Measurements from ENCODE around the gene KDM5B. TPM values are rescaled to one million over a fixed set of nuclear protein-coding genes. Genes with fewer than 3 reads are reported as not detected.

KDM5B gene
- total and polyA plus RNA-seq, 9 of the 15 experiments (the other 6 are each of a cell fraction or from before 2014, with no cell fraction given) = 15.4 to 90.6 (median 57.1) TPM

DNA sequence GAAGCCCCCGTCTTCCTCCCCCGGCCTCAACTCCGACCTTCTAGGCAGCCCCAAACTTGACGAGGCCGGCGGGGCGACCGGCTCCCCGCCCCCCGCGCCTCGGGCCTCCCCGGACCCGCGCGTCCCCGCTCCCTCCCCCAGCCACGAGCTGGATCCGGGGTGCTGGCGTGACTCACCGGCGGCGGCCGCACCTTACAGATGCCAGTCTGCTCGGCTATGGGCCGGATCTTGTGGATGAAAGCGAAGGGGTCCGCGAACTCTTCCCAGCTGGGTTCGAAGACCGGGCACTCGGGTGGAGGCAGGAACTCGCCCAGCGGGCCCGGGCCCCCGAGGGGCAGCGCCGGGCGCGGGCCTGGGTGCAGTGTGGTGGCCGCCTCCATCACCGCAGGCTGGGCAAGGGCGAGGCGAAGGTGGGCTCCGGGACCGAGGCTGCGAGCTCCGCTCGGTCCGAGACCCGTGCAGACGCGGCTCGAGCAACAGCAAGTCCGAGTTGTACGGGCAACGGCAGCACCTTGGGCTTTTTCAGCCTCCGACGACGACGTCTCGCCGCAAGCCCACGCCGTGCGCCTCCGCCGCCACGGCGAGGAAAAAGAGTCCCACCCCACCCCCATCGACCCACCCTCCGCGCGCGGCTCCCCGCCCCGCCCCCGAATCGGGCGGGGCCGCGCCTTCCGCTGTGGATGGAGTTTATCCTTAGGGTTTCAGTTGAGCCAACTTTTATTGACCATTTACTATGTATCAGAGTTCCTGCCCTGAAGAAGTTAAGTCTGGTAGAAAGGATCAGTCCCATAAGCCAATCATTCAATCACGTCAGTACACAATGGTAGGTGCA is at the start of gene KDM5B (continued):
- TF ChIP-seq HNRNPH1 (optimal IDR thresholded peaks at IDR 0.05; ENCODE audit: low read depth, low read length) (no peak), CREB1 (IDR thresholded peaks at IDR 0.05) (peak; percentile 49), CREB1 (CRISPR knock-in tag; IDR thresholded peaks at IDR 0.05) (peak; percentile 75; the same call in 1 of the 2 replicates), KLF10 (CRISPR knock-in tag; IDR thresholded peaks at IDR 0.05) (no peak), POLR2AphosphoS2 (IDR thresholded peaks at IDR 0.05; ENCODE audit: low read length) (no peak), ZNF175 (CRISPR knock-in tag; IDR thresholded peaks at IDR 0.05; ENCODE audit: low read depth) (no peak), MBD2 (IDR thresholded peaks at IDR 0.05; ENCODE audit: borderline replicate concordance, low read depth) (peak; percentile 74; the same call in 1 of the 2 replicates), CCNT2 (IDR thresholded peaks at IDR 0.05; ENCODE audit: borderline replicate concordance, extremely low read depth, insufficient read length, low read depth, low read length) (peak; percentile 67), CBFA2T3 (IDR thresholded peaks at IDR 0.05) (0 out of 2 replicates have a peak, but pooled peaks have one; percentile 3), CREM (IDR thresholded peaks at IDR 0.05; ENCODE audit: low read depth) (peak; percentile 88), OTX1 (CRISPR knock-in tag; IDR thresholded peaks at IDR 0.05) (no peak), PTTG1 (tag; IDR thresholded peaks at IDR 0.05; ENCODE audit: low read depth) (no peak), SLC30A9 (CRISPR knock-in tag; IDR thresholded peaks at IDR 0.05) (no peak)
- TF ChIP-seq, protein P1, sequence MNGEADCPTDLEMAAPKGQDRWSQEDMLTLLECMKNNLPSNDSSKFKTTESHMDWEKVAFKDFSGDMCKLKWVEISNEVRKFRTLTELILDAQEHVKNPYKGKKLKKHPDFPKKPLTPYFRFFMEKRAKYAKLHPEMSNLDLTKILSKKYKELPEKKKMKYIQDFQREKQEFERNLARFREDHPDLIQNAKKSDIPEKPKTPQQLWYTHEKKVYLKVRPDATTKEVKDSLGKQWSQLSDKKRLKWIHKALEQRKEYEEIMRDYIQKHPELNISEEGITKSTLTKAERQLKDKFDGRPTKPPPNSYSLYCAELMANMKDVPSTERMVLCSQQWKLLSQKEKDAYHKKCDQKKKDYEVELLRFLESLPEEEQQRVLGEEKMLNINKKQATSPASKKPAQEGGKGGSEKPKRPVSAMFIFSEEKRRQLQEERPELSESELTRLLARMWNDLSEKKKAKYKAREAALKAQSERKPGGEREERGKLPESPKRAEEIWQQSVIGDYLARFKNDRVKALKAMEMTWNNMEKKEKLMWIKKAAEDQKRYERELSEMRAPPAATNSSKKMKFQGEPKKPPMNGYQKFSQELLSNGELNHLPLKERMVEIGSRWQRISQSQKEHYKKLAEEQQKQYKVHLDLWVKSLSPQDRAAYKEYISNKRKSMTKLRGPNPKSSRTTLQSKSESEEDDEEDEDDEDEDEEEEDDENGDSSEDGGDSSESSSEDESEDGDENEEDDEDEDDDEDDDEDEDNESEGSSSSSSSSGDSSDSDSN (IDR thresholded peaks at IDR 0.05; ENCODE audit: borderline replicate concordance in 1 of 2, low read depth in 2 of 2, low read length in 2 of 2) = peak; percentile 52 to 94; a peak in 3 of 4 replicates
- TF ChIP-seq, protein P2, sequence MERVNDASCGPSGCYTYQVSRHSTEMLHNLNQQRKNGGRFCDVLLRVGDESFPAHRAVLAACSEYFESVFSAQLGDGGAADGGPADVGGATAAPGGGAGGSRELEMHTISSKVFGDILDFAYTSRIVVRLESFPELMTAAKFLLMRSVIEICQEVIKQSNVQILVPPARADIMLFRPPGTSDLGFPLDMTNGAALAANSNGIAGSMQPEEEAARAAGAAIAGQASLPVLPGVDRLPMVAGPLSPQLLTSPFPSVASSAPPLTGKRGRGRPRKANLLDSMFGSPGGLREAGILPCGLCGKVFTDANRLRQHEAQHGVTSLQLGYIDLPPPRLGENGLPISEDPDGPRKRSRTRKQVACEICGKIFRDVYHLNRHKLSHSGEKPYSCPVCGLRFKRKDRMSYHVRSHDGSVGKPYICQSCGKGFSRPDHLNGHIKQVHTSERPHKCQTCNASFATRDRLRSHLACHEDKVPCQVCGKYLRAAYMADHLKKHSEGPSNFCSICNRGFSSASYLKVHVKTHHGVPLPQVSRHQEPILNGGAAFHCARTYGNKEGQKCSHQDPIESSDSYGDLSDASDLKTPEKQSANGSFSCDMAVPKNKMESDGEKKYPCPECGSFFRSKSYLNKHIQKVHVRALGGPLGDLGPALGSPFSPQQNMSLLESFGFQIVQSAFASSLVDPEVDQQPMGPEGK (CRISPR knock-in tag; IDR thresholded peaks at IDR 0.05; ENCODE audit: borderline replicate concordance) = no peak
- TF ChIP-seq, protein P3, sequence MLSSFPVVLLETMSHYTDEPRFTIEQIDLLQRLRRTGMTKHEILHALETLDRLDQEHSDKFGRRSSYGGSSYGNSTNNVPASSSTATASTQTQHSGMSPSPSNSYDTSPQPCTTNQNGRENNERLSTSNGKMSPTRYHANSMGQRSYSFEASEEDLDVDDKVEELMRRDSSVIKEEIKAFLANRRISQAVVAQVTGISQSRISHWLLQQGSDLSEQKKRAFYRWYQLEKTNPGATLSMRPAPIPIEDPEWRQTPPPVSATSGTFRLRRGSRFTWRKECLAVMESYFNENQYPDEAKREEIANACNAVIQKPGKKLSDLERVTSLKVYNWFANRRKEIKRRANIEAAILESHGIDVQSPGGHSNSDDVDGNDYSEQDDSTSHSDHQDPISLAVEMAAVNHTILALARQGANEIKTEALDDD (IDR thresholded peaks at IDR 0.05) = no peak
- TF ChIP-seq, protein P4, sequence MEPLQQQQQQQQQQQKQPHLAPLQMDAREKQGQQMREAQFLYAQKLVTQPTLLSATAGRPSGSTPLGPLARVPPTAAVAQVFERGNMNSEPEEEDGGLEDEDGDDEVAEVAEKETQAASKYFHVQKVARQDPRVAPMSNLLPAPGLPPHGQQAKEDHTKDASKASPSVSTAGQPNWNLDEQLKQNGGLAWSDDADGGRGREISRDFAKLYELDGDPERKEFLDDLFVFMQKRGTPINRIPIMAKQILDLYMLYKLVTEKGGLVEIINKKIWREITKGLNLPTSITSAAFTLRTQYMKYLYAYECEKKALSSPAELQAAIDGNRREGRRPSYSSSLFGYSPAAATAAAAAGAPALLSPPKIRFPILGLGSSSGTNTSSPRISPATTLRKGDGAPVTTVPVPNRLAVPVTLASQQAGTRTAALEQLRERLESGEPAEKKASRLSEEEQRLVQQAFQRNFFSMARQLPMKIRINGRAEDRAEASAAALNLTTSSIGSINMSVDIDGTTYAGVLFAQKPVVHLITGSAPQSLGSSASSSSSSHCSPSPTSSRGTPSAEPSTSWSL (CRISPR knock-in tag; IDR thresholded peaks at IDR 0.05; ENCODE audit: borderline replicate concordance) = 0 out of 2 replicates have a peak, but pooled peaks have one; percentile 48
- TF ChIP-seq, protein P5, sequence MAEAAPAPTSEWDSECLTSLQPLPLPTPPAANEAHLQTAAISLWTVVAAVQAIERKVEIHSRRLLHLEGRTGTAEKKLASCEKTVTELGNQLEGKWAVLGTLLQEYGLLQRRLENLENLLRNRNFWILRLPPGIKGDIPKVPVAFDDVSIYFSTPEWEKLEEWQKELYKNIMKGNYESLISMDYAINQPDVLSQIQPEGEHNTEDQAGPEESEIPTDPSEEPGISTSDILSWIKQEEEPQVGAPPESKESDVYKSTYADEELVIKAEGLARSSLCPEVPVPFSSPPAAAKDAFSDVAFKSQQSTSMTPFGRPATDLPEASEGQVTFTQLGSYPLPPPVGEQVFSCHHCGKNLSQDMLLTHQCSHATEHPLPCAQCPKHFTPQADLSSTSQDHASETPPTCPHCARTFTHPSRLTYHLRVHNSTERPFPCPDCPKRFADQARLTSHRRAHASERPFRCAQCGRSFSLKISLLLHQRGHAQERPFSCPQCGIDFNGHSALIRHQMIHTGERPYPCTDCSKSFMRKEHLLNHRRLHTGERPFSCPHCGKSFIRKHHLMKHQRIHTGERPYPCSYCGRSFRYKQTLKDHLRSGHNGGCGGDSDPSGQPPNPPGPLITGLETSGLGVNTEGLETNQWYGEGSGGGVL (CRISPR knock-in tag; IDR thresholded peaks at IDR 0.05) = no peak

Measured in K562 (cell line).